Right lobe of liver (tissue), 6 donors: ENCODE measurements around the gene STMN3. TPM values are rescaled to one million over a fixed set of nuclear protein-coding genes. Genes with fewer than 3 reads are reported as not detected.

Source experiments
- ATAC-seq, 4 donors: fragments of 200-7000 bp; cut with Tn5 transposase; one replicate each; pipeline ENCODE4 v1.9.1; 2020; ENCODE audit warnings: mild to moderate bottlenecking in 4 of 4, moderate library complexity in 4 of 4
- DNase-seq, 3 donors: peaks; one replicate each; pipeline ENCODE4 v3.0.0-alpha.2; 2020
- H3K27ac ChIP-seq, 3 donors: fragments of 200-600 bp; one replicate each; pipeline ENCODE4 v1.8.0; 2022
- H3K27me3 ChIP-seq, 2 donors: fragments of 200-600 bp; one replicate each; pipeline ENCODE4 v1.8.0; 2022
- H3K36me3 ChIP-seq, 4 donors: fragments of 200-600 bp; sonication (generic) in 1 of 4; one replicate each; pipeline versions ENCODE4 v1.5.1 to v1.8.0; 2017 to 2022; ENCODE audit warnings: control low read depth in 1 of 4
- H3K4me1 ChIP-seq, 4 donors: fragments of 200-600 bp; sonication (generic) in 1 of 4; one replicate each; pipeline versions ENCODE4 v1.5.1 to v1.8.0; 2017 to 2022; ENCODE audit warnings: control low read depth in 1 of 4
- H3K4me3 ChIP-seq, 3 donors: fragments of 200-600 bp; one replicate each; pipeline ENCODE4 v1.8.0; 2022
- H3K9me3 ChIP-seq, 4 donors: fragments of 200-600 bp; sonication (generic) in 1 of 4; one replicate each; pipeline versions ENCODE4 v1.5.1 to v1.8.0; 2017 to 2022; ENCODE audit warnings: control low read depth in 1 of 4
- CTCF ChIP-seq, 4 donors: fragments of 200-600 bp in 3 of 4; fragments of 450-650 bp in 1 of 4; IDR thresholded peaks; one replicate each; pipeline versions ENCODE4 v1.5.1 to v1.8.0; 2016 to 2022; ENCODE audit warnings: antibody characterized with exemption in 4 of 4, mild to moderate bottlenecking in 2 of 4
- POLR2A ChIP-seq: fragments of 450-650 bp; IDR thresholded peaks from one replicate; pipeline ENCODE4 v1.6.1; 2017; ENCODE audit warnings: antibody characterized with exemption, mild to moderate bottlenecking
- WGBS: methylation state at CpG from one replicate; pipeline ENCODE4 v1.1.6; 2018; ENCODE audit warnings: low coverage, low lambda C conversion rate; ENCODE audit not compliant: insufficient coverage; ENCODE audit errors: missing lambda C conversion rate; 5-methylcytosine and 5-hydroxymethylcytosine counted together
- intact Hi-C, 2 donors: fragments of 100-400 bp; cut with DNase I; formaldehyde crosslinking; loops; one replicate each; pipeline versions ENCODE4 v1.11.2 to v1.14.1; 2022
- total RNA-seq, 6 experiments: library from RNA; depleted of rRNA in 2 of 6; stranded (reverse); fragments of >200 nt in 2 of 6; fragmentation: NEBNext Ultra II Directional in 3 of 6; extraction: Animal tissue kit (Norgen Biotek cat#: 25700) in 3 of 6; gene quantifications; one replicate each; pipeline versions ENCODE4 v1.1.0 to v1.2.4, GENCODE V29; 2016 to 2023
- donor health status: DM: no; HTN: yes; CAD: no.
- donor health status: DM: no; HTN: no; CAD: no.
- donor health status: DM: no; HTN: no; CAD: no.
- donor health status: DM: no; HTN: yes; CAD: no.
- donor health status: DM: no; HTN: yes; CAD: no.

STMN3 gene
- total RNA-seq, 6 experiments from 2014 or later, result 0.43 to 1.6 (median 0.77) TPM

GRCh38 chr20:63688228-63689045 is 35.2 kb upstream of the STMN3 start:
- ATAC-seq (no peak), DNase-seq (no peak)
- H3K27ac ChIP-seq, result peak overlapping the region in 2 of 3 donors; percentile 71 to 91
- intact Hi-C loops, result no loop called here
- H3K9me3 ChIP-seq, result no peaks in the 10 kb centered on the region
- H3K36me3 ChIP-seq, result no peaks in the 10 kb centered on the region
- no peaks in the 10 kb centered on the region for H3K4me1 ChIP-seq
- H3K27me3 ChIP-seq, result no peaks in the 10 kb centered on the region
- H3K4me3 ChIP-seq, result no peak overlapping the region
- TF ChIP-seq POLR2A (no peak), CTCF (IDR thresholded peaks at IDR 0.05) (no peak)
- 100% methylated on average over 1 of the region's 31 CpGs for WGBS

GRCh38 chr20:63687419-63688178 is 34.4 kb upstream of the STMN3 start:
- Histone ChIP-seq H3K36me3 (no peaks in the 10 kb centered on the region), H3K27ac (peak overlapping the region; percentile 58 to 91 (median 71)), H3K4me3 (no peak overlapping the region), H3K4me1 (no peaks in the 10 kb centered on the region), H3K27me3 (no peaks in the 10 kb centered on the region), H3K9me3 (no peaks in the 10 kb centered on the region)
- ATAC-seq, result no peak
- WGBS, result 100% methylated on average over 1 of the region's 29 CpGs
- DNase-seq, result no peak
- TF ChIP-seq CTCF (IDR thresholded peaks at IDR 0.05) (no peak), POLR2A (no peak)
- intact Hi-C loops, result no loop called here

- WGBS, result 66% methylated on average over 11 of the region's 45 CpGs
- Histone ChIP-seq H3K36me3 (no peaks in the 10 kb centered on the region), H3K4me1 (no peaks in the 10 kb centered on the region), H3K9me3 (no peaks in the 10 kb centered on the region), H3K27me3 (no peaks in the 10 kb centered on the region), H3K27ac (peak overlapping the region; percentile 71 to 91 (median 72)), H3K4me3 (no peak overlapping the region)
- TF ChIP-seq POLR2A (no peak), CTCF (IDR thresholded peaks at IDR 0.05) (no peak)
- ATAC-seq (peak; percentile 56 to 62 (median 58)), DNase-seq (peak in 2 of 3 donors; percentile 78 to 81)
- intact Hi-C loops, result no loop called here
Measured at GRCh38 chr20:63686492-63687321, 33.5 kb upstream of the STMN3 start.

- peak overlapping the region; percentile 71 to 91 (median 72) for H3K27ac ChIP-seq
- no peak overlapping the region for H3K4me3 ChIP-seq
- ATAC-seq, result no peak
- TF ChIP-seq CTCF (IDR thresholded peaks at IDR 0.05), result no peak
- no peak for TF ChIP-seq POLR2A
- no peaks in the 10 kb centered on the region for H3K9me3 ChIP-seq
- intact Hi-C loops, result no loop called here
- H3K36me3 ChIP-seq, result no peaks in the 10 kb centered on the region
- DNase-seq, result no peak
- no peaks in the 10 kb centered on the region for H3K27me3 ChIP-seq
- no CpG with 5 or more reads among the region's 24 CpGs for WGBS
- no peaks in the 10 kb centered on the region for H3K4me1 ChIP-seq
Measured at GRCh38 chr20:63686094-63686491, 32.9 kb upstream of the STMN3 start.
